ENCODE measurements around the gene CACNA1H.

The CACNA1H gene

GRCh38 chr16:1152651-1153259 is at the start of gene CACNA1H:
TSS of gene CACNA1H (plus strand) at chr16:1153106. CDS start at chr16:1153738, 632 bp downstream.
- DNase-seq: peak in 10 of 56 donors; percentile 4 to 66 (median 44)

DNA sequence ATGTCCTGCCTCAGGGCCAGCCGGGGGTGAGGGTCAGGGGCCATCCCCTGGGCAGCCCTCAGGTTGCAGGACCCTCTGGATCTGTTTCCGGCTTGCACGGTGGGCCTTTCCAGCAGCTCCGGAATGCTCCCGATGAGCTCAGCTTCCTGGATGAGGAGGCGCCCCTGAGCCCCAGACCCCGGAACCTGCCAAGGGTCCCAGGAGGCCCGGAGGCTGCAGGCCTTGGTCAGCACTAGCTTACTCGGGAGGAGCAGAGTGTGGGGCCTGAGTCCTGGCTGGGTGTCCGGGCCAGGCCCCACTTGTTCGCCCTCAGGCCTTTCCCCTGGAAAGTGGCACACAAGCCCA is 49.3 kb upstream of the CACNA1H start:
- DNase-seq: no peak

DNA sequence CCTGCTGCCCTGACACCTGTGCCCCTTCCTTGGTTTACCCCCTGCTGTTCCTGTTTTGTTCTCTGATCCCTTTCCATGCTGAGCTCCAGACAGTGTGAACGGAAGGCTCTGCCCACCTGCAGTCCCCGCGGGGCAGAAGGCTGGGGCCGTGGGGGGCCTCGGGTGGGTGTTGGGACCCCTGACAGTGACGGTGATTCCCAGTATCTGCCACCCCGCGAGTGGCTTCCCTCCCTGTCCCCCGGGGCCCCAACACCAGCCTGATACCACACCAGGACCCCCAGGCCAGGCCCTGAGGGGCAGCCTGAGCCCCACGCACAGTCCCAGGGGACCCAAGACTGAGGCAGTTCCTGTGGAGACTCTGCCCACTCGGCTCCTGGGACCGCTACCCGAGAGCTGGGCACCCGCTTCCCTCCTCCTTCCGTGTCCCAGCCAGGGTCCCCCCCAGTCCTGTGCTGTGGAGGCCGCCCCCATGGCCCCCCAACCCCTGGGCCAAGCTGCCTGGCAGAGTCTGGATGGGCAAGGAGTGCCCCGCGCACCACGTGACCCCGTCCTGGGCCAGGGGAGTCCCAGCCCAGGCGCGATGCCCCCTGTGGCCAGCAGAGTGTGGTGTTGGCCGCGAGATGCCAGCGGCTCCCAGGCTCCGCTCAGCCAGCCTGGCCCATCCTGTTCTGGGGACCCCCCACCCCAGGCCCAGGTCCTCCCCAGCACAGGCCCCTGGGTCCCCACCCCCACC is 46.9 kb upstream of the CACNA1H start:
- DNase-seq: peak in 47 of 56 donors; percentile 3 to 80 (median 48)

DNA sequence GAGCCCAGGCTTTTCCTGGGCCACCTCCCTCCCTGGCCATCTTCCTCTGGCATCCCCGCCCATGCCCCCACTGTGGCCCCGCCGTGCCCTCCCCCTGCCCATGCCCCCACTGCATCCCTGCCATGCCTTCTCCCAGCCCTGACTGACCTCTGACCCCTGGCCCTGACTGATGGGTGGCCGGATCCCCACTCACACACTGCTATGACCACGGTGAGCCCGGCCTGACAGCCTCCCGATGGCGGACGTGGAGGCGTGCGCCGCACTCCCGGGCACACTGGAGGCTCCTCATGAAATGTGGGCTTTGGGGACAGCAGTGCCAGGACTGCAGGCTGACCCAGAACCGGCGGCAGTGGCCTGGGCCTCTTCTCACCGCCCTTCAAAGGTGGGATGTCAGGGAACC is 46.2 kb upstream of the CACNA1H start:
- DNase-seq: no peak

DNA sequence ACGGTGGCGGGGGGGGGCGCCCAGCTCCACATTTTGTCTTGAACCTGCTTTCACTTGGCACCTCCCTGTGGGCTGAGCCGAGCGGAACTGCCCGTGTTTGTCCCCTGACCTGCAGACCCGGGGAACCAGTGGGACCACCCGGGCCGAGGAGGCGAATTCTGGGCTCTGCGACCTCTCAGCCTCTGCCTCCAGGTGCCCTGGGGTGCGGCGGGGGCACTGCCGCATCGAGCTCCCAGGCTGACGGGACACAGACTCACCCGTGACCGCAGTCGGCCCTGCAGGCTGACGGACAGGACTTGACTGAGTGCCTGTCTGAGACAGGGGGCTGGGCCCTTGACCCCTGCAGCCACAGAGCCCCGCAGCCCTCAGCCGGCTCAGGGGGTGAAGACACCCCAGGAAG is 45.8 kb upstream of the CACNA1H start:
- DNase-seq: no peak

DNA sequence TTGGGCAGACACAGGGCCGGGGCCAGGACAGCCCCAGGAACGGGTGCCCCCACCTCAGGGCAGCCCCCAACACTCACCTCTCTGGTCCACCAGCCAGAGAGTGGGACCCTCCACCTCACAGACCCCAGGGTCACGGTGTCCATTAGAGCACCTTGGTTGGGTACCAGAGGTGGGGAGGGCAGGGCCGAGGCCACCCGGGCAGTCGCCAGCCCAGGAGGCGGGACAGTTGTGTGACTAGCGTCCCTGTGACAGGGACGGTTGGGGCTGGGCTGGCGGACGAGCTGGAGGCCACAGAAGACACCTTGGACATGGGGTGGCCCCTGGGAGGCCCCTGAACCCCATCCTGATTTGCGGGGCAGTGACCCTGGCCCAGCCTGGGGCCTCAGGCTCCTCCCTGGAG is 45.2 kb upstream of the CACNA1H start:
- no peak for DNase-seq

GRCh38 chr16:1108299-1109252 is 44.3 kb upstream of the CACNA1H start:
- peak in 28 of 56 donors; percentile 5 to 76 (median 30) for DNase-seq

GRCh38 chr16:1109648-1110047 is 43.3 kb upstream of the CACNA1H start:
- no peak for DNase-seq

- DNase-seq: no peak
Measured at GRCh38 chr16:1112506-1113184, 40.3 kb upstream of the CACNA1H start.

DNA sequence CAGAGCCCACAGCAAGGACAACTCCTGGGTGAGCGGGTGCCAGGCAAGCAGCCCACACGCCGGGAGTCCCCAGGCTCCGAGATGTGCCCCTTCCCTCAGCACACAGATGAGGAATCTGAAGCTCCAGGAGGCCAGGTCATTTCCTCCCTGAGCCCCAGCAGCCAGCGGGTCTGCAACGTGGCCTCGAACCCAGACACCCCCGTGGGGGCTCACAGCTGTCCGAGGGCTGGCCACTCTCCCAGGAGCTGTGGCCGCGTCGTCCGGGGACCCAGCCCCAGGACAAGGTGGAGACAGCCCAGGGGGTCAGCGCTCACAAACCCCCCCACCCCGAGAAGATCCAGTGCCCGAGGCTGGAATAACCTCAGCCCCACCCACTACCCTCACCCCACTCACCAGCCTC is 39.4 kb upstream of the CACNA1H start:
- DNase-seq: no peak

DNA sequence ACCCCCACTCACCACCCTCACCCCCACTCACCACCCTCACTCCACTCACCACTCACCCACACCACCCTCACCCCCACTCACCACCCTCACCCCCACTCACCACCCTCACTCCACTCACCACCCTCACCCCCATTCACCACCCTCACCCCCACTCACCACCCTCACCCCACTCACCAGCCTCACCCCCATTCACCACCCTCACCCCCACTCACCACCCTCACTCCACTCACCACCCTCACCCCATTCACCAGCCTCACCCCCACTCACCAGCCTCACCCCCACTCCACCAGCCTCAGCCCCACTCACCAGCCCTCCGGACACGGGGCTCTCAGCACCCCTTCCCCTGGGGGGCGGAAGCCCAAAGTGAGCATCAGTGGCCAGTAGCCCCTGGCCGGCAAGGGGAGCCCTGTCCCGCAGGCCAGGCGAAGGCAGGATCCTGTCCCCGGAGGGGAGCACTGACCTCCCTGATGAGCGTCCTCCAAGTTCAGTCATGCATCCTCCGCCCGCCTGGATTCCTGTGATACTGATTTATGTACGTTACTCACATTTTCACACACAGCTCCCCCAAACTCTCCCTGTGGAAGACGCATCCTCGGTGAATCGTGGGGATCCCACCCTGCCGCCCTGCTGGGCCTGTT is 38.9 kb upstream of the CACNA1H start:
- DNase-seq: no peak

- no peak for DNase-seq
Measured at GRCh38 chr16:1116693-1117077, 36.2 kb upstream of the CACNA1H start.

GRCh38 chr16:1117176-1117900 is 35.6 kb upstream of the CACNA1H start:
- no peak for DNase-seq

GRCh38 chr16:1117926-1118325 is 35.0 kb upstream of the CACNA1H start:
- DNase-seq: no peak

DNA sequence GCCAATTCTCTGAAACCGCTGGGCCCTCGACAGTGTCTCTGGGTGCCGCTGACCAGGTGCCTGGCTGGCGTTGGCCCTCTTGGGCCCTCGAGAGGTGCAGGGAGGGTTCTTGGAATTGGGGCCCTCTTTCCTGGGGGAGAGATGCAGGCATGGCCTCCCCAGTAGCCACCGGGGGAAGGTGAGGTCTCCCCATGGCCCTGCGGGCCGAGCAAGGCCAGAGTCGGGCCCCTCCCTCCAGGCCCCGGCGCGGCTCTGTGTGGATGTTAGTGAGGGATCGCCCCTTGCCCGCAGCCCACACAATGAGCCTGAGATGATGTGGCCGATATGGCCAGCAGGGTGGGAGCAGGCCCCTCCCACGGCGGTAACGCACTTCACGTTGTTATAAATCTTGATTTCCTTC is 33.8 kb upstream of the CACNA1H start:
- DNase-seq: no peak

- DNase-seq: no peak
Measured at GRCh38 chr16:1119766-1120576, 32.9 kb upstream of the CACNA1H start.

- DNase-seq: no peak
Measured at GRCh38 chr16:1120577-1120941, 32.3 kb upstream of the CACNA1H start.

- no peak for DNase-seq
Measured at GRCh38 chr16:1121009-1121408, 31.9 kb upstream of the CACNA1H start.

- DNase-seq: no peak
Measured at GRCh38 chr16:1121601-1122397, 31.1 kb upstream of the CACNA1H start.
